BLaER1 treated with 17β-estradiol and CSF1 and Interleukin-3, amounts not matched to agents 10 nM and 100 nM (cell line): Measurements from ENCODE around the gene UBA7.

ENCODE experiments used
- H3K27ac ChIP-seq, 11 experiments: shearing (Covaris generic); formaldehyde crosslinking; 2 replicates each; pipeline ENCODE4 v1.8.1; 2022
- H3K27me3 ChIP-seq, 11 experiments: shearing (Covaris generic); formaldehyde crosslinking; 2 replicates each; pipeline ENCODE4 v1.8.1; 2022
- H3K36me3 ChIP-seq, 11 experiments: shearing (Covaris generic); formaldehyde crosslinking; 2 replicates each; pipeline ENCODE4 v1.8.1; 2022
- H3K4me1 ChIP-seq, 10 experiments: shearing (Covaris generic); formaldehyde crosslinking; 2 replicates each; pipeline ENCODE4 v1.8.1; 2022
- H3K4me2 ChIP-seq, 11 experiments: shearing (Covaris generic); formaldehyde crosslinking; 2 replicates each; pipeline ENCODE4 v1.8.1; 2022
- H3K4me3 ChIP-seq, 10 experiments: shearing (Covaris generic); formaldehyde crosslinking; 2 replicates each; pipeline ENCODE4 v1.8.1; 2022
- H3K9ac ChIP-seq, 11 experiments: shearing (Covaris generic); formaldehyde crosslinking; 2 replicates each; pipeline ENCODE4 v1.8.1; 2022
- H3K9me3 ChIP-seq, 11 experiments: shearing (Covaris generic); formaldehyde crosslinking; replicated peaks in 1 of 11; 2 replicates each; pipeline ENCODE4 v1.8.1; 2022
- H4K20me1 ChIP-seq, 11 experiments: shearing (Covaris generic); formaldehyde crosslinking; 2 replicates each; pipeline ENCODE4 v1.8.1; 2022
- Cebpa-rat ChIP-seq, 11 experiments: shearing (Covaris generic); IDR thresholded peaks; 2 replicates each; pipeline ENCODE4 v1.8.1; 2022

UBA7 gene

GRCh38 chr3:49792371-49793150, 21.2 kb downstream of the UBA7 start:
- no peaks in the 10 kb centered on the region for H3K27me3 ChIP-seq
- H3K9me3 ChIP-seq: no peaks in the 10 kb centered on the region
- no peak overlapping the region for H3K27ac ChIP-seq
- H3K36me3 ChIP-seq: no peaks in the 10 kb centered on the region
- H3K4me1 ChIP-seq: peaks cover under 1 to 34% (median 28%) of the 10 kb centered on the region in 10 experiments
- H4K20me1 ChIP-seq: no peaks in the 10 kb centered on the region
- H3K4me3 ChIP-seq: no peak overlapping the region
- no peak for TF ChIP-seq Cebpa-rat (IDR thresholded peaks at IDR 0.05)
- H3K4me2 ChIP-seq: no peak overlapping the region
- no peak overlapping the region for H3K9ac ChIP-seq

- Histone ChIP-seq H3K4me1 (peaks cover 10 to 33% (median 30%) of the 10 kb centered on the region in 10 experiments), H3K27me3 (no peaks in the 10 kb centered on the region), H3K27ac (no peak overlapping the region), H3K9me3 (no peaks in the 10 kb centered on the region), H3K4me3 (no peak overlapping the region), H4K20me1 (no peaks in the 10 kb centered on the region), H3K36me3 (no peaks in the 10 kb centered on the region), H3K9ac (no peak overlapping the region), H3K4me2 (peak overlapping the region in 1 of 11 experiments; percentile 25; a peak in 1 of 22 replicates)
- TF ChIP-seq Cebpa-rat (IDR thresholded peaks at IDR 0.05): no peak
Measured at GRCh38 chr3:49791571-49791970, 22.2 kb downstream of the UBA7 start.

GRCh38 chr3:49790626-49791411, 22.9 kb downstream of the UBA7 start:
- H3K4me2 ChIP-seq: peak overlapping the region in 7 of 11 experiments; percentile 12 to 59 (median 26); a peak in 8 of 22 replicates
- H3K27ac ChIP-seq: no peak overlapping the region
- H3K36me3 ChIP-seq: no peaks in the 10 kb centered on the region
- no peaks in the 10 kb centered on the region for H3K9me3 ChIP-seq
- H3K4me1 ChIP-seq: peaks cover 10 to 33% (median 29%) of the 10 kb centered on the region in 10 experiments
- H3K4me3 ChIP-seq: no peak overlapping the region
- no peak for TF ChIP-seq Cebpa-rat (IDR thresholded peaks at IDR 0.05)
- H4K20me1 ChIP-seq: no peaks in the 10 kb centered on the region; a peak in 2 of 22 replicates
- H3K9ac ChIP-seq: no peak overlapping the region
- no peaks in the 10 kb centered on the region for H3K27me3 ChIP-seq

GRCh38 chr3:49788056-49788455, 25.7 kb downstream of the UBA7 start:
- no peak for TF ChIP-seq Cebpa-rat (IDR thresholded peaks at IDR 0.05)
- H3K27me3 ChIP-seq: no peaks in the 10 kb centered on the region
- H3K36me3 ChIP-seq: peaks cover 15 to 22% (median 20%) of the 10 kb centered on the region in 11 experiments
- H3K9ac ChIP-seq: no peak overlapping the region
- H3K9me3 ChIP-seq: no peaks in the 10 kb centered on the region
- H4K20me1 ChIP-seq: peaks cover 1 to 25% (median 7%) of the 10 kb centered on the region in 11 experiments; a peak in 14 of 22 replicates
- H3K4me2 ChIP-seq: no peak overlapping the region
- peaks cover 32 to 52% (median 45%) of the 10 kb centered on the region in 10 experiments for H3K4me1 ChIP-seq
- H3K4me3 ChIP-seq: no peak overlapping the region
- H3K27ac ChIP-seq: no peak overlapping the region

GRCh38 chr3:49787536-49787935, 26.2 kb downstream of the UBA7 start:
- Histone ChIP-seq H3K4me3 (no peak overlapping the region), H4K20me1 (peaks cover 4 to 30% (median 12%) of the 10 kb centered on the region in 11 experiments; a peak in 15 of 22 replicates), H3K9ac (peak overlapping the region in 2 of 11 experiments; percentile 87 to 90; a peak in 2 of 22 replicates), H3K9me3 (no peaks in the 10 kb centered on the region), H3K27me3 (no peaks in the 10 kb centered on the region), H3K36me3 (peaks cover 20 to 28% (median 24%) of the 10 kb centered on the region in 11 experiments), H3K4me2 (peak overlapping the region; percentile 84 to 98 (median 91)), H3K4me1 (peaks cover 37 to 57% (median 46%) of the 10 kb centered on the region in 10 experiments), H3K27ac (peak overlapping the region in 8 of 11 experiments; percentile 84 to 92 (median 88); a peak in 12 of 22 replicates)
- no peak for TF ChIP-seq Cebpa-rat (IDR thresholded peaks at IDR 0.05)

- Histone ChIP-seq H3K4me3 (peak overlapping the region in 9 of 10 experiments; percentile 77 to 98 (median 92); a peak in 18 of 20 replicates), H3K27ac (peak overlapping the region; percentile 81 to 92 (median 88)), H3K4me1 (peaks cover 41 to 61% (median 47%) of the 10 kb centered on the region in 10 experiments), H3K36me3 (peaks cover 24 to 32% (median 28%) of the 10 kb centered on the region in 11 experiments), H4K20me1 (peaks cover 7 to 34% (median 16%) of the 10 kb centered on the region in 11 experiments; a peak in 15 of 22 replicates), H3K9ac (peak overlapping the region; percentile 81 to 94 (median 90); a peak in 21 of 22 replicates), H3K4me2 (peak overlapping the region; percentile 84 to 98 (median 91)), H3K9me3 (no peaks in the 10 kb centered on the region), H3K27me3 (no peaks in the 10 kb centered on the region)
- TF ChIP-seq Cebpa-rat (IDR thresholded peaks at IDR 0.05): no peak
Measured at GRCh38 chr3:49787182-49787464, 26.6 kb downstream of the UBA7 start.

GRCh38 chr3:49786357-49787181, 27.2 kb downstream of the UBA7 start, which contains the start of gene IP6K1:
TSS of gene IP6K1 (minus strand) at chr3:49786542. CDS start at chr3:49748040, 38,502 bp downstream.
- peak within 1 kb of the TSS; percentile 77 to 98 (median 91) for H3K4me3 ChIP-seq
- H3K4me1 ChIP-seq: peaks cover 45 to 66% (median 50%) of the 10 kb centered on the region in 10 experiments
- H3K9me3 ChIP-seq: no peaks in the 10 kb centered on the region

More at GRCh38 chr3:49786357-49787181, 27.2 kb downstream of the UBA7 start, which contains the start of gene IP6K1:
- Histone ChIP-seq H4K20me1 (peaks cover 7 to 40% (median 21%) of the 10 kb centered on the region in 11 experiments; a peak in 17 of 22 replicates), H3K9ac (peak within 1 kb of the TSS; percentile 87 to 94 (median 90)), H3K4me2 (peak within 1 kb of the TSS; percentile 86 to 98 (median 93)), H3K27me3 (no peaks in the 10 kb centered on the region), H3K36me3 (peaks cover 29 to 37% (median 34%) of the 10 kb centered on the region in 11 experiments), H3K27ac (peak within 1 kb of the TSS; percentile 81 to 92 (median 88))
- TF ChIP-seq Cebpa-rat (IDR thresholded peaks at IDR 0.05): no peak
